GM23338 (cell line): Measurements from ENCODE around the gene OPN1LW. TPM values are rescaled to one million over a fixed set of nuclear protein-coding genes. Genes with fewer than 3 reads are reported as not detected.

Source experiments
- ATAC-seq: fragments of 200-7000 bp; cut with Tn5 transposase; 3 replicates; pipeline ENCODE4 v1.9.1; 2020
- DNase-seq: peaks from one replicate; pipeline ENCODE4 v3.0.0-alpha.2; 2015; ENCODE audit warnings: low spot score
- H2AFZ ChIP-seq: fragments of 200-600 bp; sonication (generic); 2 replicates; pipeline ENCODE4 v1.8.0; 2016; ENCODE audit warnings: antibody characterized with exemption, mild to moderate bottlenecking, moderate library complexity
- H3F3A ChIP-seq: fragments of 200-600 bp; sonication (generic); replicated peaks from 2 replicates; pipeline ENCODE4 v1.8.0; 2017; ENCODE audit warnings: antibody characterized with exemption, mixed run types, low read depth
- H3K27ac ChIP-seq: fragments of 200-600 bp; sonication (generic); 2 replicates; pipeline ENCODE4 v1.6.1; 2016; ENCODE audit warnings: low read depth
- H3K27me3 ChIP-seq: fragments of 200-600 bp; sonication (generic); 2 replicates; pipeline ENCODE4 v1.8.0; 2016; ENCODE audit warnings: mild to moderate bottlenecking, mixed run types, moderate library complexity; ENCODE audit not compliant: insufficient read depth
- H3K36me3 ChIP-seq: fragments of 200-600 bp; sonication (generic); 2 replicates; pipeline ENCODE4 v1.8.0; 2016; ENCODE audit warnings: mild to moderate bottlenecking; ENCODE audit not compliant: insufficient read depth
- H3K4me1 ChIP-seq: fragments of 200-600 bp; sonication (generic); 2 replicates; pipeline ENCODE4 v1.8.0; 2016; ENCODE audit warnings: mild to moderate bottlenecking, moderate library complexity; ENCODE audit not compliant: insufficient read depth
- H3K4me2 ChIP-seq: fragments of 200-600 bp; sonication (generic); 2 replicates; pipeline ENCODE4 v1.7.1; 2017; ENCODE audit warnings: mixed run types
- H3K4me3 ChIP-seq: fragments of 200-600 bp; sonication (generic); 2 replicates; pipeline ENCODE4 v1.6.1; 2016; ENCODE audit warnings: mixed run types
- H3K79me2 ChIP-seq: fragments of 200-600 bp; sonication (generic); replicated peaks from 2 replicates; pipeline ENCODE4 v1.8.0; 2017; ENCODE audit warnings: mild to moderate bottlenecking; ENCODE audit not compliant: insufficient read depth
- H3K9me2 ChIP-seq: fragments of 200-600 bp; sonication (generic); 2 replicates; pipeline ENCODE4 v1.8.0; 2017; ENCODE audit not compliant: insufficient read depth
- H4K20me1 ChIP-seq: fragments of 200-600 bp; sonication (generic); replicated peaks from 2 replicates; pipeline ENCODE4 v1.8.0; 2017; ENCODE audit warnings: mild to moderate bottlenecking; ENCODE audit not compliant: insufficient read depth
- H3K27ac Mint-ChIP-seq: 2 replicates; pipeline ENCODE4 v1.8.0; 2020; ENCODE audit warnings: inconsistent platforms, mild to moderate bottlenecking, moderate library complexity, mixed read lengths
- H3K27me3 Mint-ChIP-seq: 3 replicates; pipeline ENCODE4 v1.8.0; 2022; ENCODE audit warnings: low read depth, mild to moderate bottlenecking, moderate library complexity, mixed read lengths, inconsistent platforms; ENCODE audit not compliant: insufficient read depth, poor library complexity
- H3K36me3 Mint-ChIP-seq: 3 replicates; pipeline ENCODE4 v1.8.0; 2021; ENCODE audit warnings: low read depth, mild to moderate bottlenecking, inconsistent platforms, moderate library complexity, mixed read lengths
- H3K4me1 Mint-ChIP-seq: 3 replicates; pipeline ENCODE4 v1.8.0; 2020; ENCODE audit warnings: mild to moderate bottlenecking, inconsistent platforms, mixed read lengths
- H3K4me3 Mint-ChIP-seq: 3 replicates; pipeline ENCODE4 v1.8.0; 2021; ENCODE audit warnings: moderate library complexity, mild to moderate bottlenecking, inconsistent platforms, mixed read lengths
- H3K9me3 Mint-ChIP-seq: 3 replicates; pipeline ENCODE4 v1.8.0; 2020; ENCODE audit warnings: moderate library complexity, mild to moderate bottlenecking, inconsistent platforms, mixed read lengths
- CREB1 ChIP-seq: fragments of 250-450 bp; sonication (Bioruptor Pico); IDR thresholded peaks from 2 replicates; pipeline ENCODE4 v1.5.0; 2020; ENCODE audit warnings: low read depth, mild to moderate bottlenecking, moderate library complexity
- CTCF ChIP-seq, 2 experiments: fragments of 200-600 bp in 1 of 2; sonication (generic) in 1 of 2; conservative IDR thresholded peaks; 2 replicates each; pipeline versions ENCODE4 v1.5.1 to v1.6.1; 2016 to 2017; ENCODE audit warnings: antibody characterized with exemption in 2 of 2, low read depth in 2 of 2, mild to moderate bottlenecking in 2 of 2, moderate library complexity in 1 of 2
- ETS1 ChIP-seq: IDR thresholded peaks from 2 replicates; pipeline ENCODE4 v1.6.1; 2016; ENCODE audit warnings: antibody characterized with exemption
- EZH2 ChIP-seq: fragments of 200-600 bp; sonication (generic); IDR thresholded peaks from one replicate; pipeline ENCODE4 v1.8.0; 2017; ENCODE audit warnings: antibody characterized with exemption, mild to moderate bottlenecking, low read depth; ENCODE audit not compliant: unreplicated experiment
- EZH2phosphoT487 ChIP-seq: fragments of 200-600 bp; sonication (generic); IDR thresholded peaks from one replicate; pipeline ENCODE4 v1.8.1; 2018; ENCODE audit warnings: antibody characterized with exemption; ENCODE audit not compliant: unreplicated experiment
- JUNB ChIP-seq: IDR thresholded peaks from one replicate; pipeline ENCODE4 v1.6.1; 2016; ENCODE audit warnings: antibody characterized with exemption; ENCODE audit not compliant: unreplicated experiment
- NANOG ChIP-seq: IDR thresholded peaks from 2 replicates; pipeline ENCODE4 v1.6.1; 2016; ENCODE audit warnings: antibody characterized with exemption, borderline replicate concordance
- POLR2AphosphoS5 ChIP-seq: IDR thresholded peaks from 2 replicates; pipeline ENCODE4 v1.6.1; 2016; ENCODE audit warnings: antibody characterized with exemption, low read depth
- STAT1 ChIP-seq: IDR thresholded peaks from one replicate; pipeline ENCODE4 v1.6.1; 2016; ENCODE audit warnings: antibody characterized with exemption; ENCODE audit not compliant: unreplicated experiment
- ZNF114 ChIP-seq: fragments of 250-450 bp; sonication (Bioruptor Pico); IDR thresholded peaks from 2 replicates; pipeline ENCODE4 v1.5.0; 2020; ENCODE audit warnings: mild to moderate bottlenecking, moderate library complexity
- ZNF331 ChIP-seq: fragments of 250-450 bp; sonication (Bioruptor Pico); IDR thresholded peaks from 2 replicates; pipeline ENCODE4 v1.5.0; 2020; ENCODE audit warnings: low read depth, mild to moderate bottlenecking, moderate library complexity
- polyA plus RNA-seq: library from polyadenylated mRNA; unstranded; fragments of >200 nt; fragmentation: Nextera tagmentation; extraction: Ambion mirVana; gene quantifications from 2 replicates; pipeline ENCODE4 v1.2.1, GENCODE V29; 2016
- total RNA-seq: library from RNA; depleted of rRNA; stranded (reverse); fragments of >200 nt; shearing (Covaris generic); gene quantifications from 2 replicates; pipeline ENCODE4 v1.2.3, GENCODE V29; 2014
- TF ChIP-seq, protein P1 (sequence below): IDR thresholded peaks from one replicate; pipeline ENCODE4 v1.6.1; 2018; ENCODE audit warnings: antibody characterized with exemption; ENCODE audit not compliant: unreplicated experiment

Gene OPN1LW
- total and polyA plus RNA-seq, 2 experiments from 2014 or later, result not detected

DNA sequence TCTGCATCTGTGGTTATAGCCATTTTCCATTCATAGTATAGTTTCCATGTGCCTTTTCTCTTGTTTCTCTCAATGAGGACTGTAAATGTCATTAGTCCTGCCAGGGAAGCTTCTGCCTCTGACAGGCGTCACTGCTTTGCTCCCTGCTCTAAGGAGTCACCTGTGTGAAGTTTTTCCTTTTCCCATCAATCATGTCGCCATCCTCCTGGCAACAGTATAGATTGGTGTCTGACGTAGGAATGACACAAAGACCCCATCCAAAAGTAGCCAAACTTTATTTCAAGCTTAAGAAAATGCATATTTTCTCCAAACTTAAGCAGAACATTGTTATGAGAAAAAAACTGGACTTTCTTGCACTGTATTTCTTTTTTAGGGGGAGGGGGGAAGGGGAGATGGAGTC is 23.5 kb upstream of the OPN1LW start:
- no peak overlapping the region for H3K4me3 ChIP-seq
- Mint-ChIP-seq H3K27me3 (peaks cover 1% of the 10 kb centered on the region), H3K4me3 (no peak overlapping the region), H3K9me3 (no peaks in the 10 kb centered on the region; the same call in 2 of the 3 replicates), H3K27ac (no peak overlapping the region), H3K4me1 (peaks cover 4% of the 10 kb centered on the region; the same call in 2 of the 3 replicates), H3K36me3 (no peaks in the 10 kb centered on the region)
- no peak overlapping the region for H2AFZ ChIP-seq
- no peaks in the 10 kb centered on the region for H3K79me2 ChIP-seq
- H3K9me2 ChIP-seq, result no peaks in the 10 kb centered on the region
- ATAC-seq (no peak), DNase-seq (no peak)
- H3K4me2 ChIP-seq, result no peak overlapping the region
- no peaks in the 10 kb centered on the region for H3K27me3 ChIP-seq
- no peaks in the 10 kb centered on the region for H4K20me1 ChIP-seq
- TF ChIP-seq ZNF331, result no peak
- TF ChIP-seq STAT1, result no peak
- TF ChIP-seq EZH2, result no peak
- TF ChIP-seq, protein P1, sequence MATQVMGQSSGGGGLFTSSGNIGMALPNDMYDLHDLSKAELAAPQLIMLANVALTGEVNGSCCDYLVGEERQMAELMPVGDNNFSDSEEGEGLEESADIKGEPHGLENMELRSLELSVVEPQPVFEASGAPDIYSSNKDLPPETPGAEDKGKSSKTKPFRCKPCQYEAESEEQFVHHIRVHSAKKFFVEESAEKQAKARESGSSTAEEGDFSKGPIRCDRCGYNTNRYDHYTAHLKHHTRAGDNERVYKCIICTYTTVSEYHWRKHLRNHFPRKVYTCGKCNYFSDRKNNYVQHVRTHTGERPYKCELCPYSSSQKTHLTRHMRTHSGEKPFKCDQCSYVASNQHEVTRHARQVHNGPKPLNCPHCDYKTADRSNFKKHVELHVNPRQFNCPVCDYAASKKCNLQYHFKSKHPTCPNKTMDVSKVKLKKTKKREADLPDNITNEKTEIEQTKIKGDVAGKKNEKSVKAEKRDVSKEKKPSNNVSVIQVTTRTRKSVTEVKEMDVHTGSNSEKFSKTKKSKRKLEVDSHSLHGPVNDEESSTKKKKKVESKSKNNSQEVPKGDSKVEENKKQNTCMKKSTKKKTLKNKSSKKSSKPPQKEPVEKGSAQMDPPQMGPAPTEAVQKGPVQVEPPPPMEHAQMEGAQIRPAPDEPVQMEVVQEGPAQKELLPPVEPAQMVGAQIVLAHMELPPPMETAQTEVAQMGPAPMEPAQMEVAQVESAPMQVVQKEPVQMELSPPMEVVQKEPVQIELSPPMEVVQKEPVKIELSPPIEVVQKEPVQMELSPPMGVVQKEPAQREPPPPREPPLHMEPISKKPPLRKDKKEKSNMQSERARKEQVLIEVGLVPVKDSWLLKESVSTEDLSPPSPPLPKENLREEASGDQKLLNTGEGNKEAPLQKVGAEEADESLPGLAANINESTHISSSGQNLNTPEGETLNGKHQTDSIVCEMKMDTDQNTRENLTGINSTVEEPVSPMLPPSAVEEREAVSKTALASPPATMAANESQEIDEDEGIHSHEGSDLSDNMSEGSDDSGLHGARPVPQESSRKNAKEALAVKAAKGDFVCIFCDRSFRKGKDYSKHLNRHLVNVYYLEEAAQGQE, result no peak
- no peak for TF ChIP-seq ETS1
- no peaks in the 10 kb centered on the region for H3K36me3 ChIP-seq
- no peak overlapping the region for H3K27ac ChIP-seq
- no peaks in the 10 kb centered on the region for H3K4me1 ChIP-seq
- no peaks in the 10 kb centered on the region for H3F3A ChIP-seq

GRCh38 chrX:154121207-154121606 is 22.8 kb upstream of the OPN1LW start:
- no peaks in the 10 kb centered on the region for H3K36me3 Mint-ChIP-seq
- no peaks in the 10 kb centered on the region; the same call in 2 of the 3 replicates for H3K9me3 Mint-ChIP-seq
- H3K4me1 Mint-ChIP-seq, result peaks cover 3% of the 10 kb centered on the region; the same call in 1 of the 3 replicates
- H2AFZ ChIP-seq, result no peak overlapping the region
- peaks cover 3% of the 10 kb centered on the region for H3K27me3 Mint-ChIP-seq
- DNase-seq (no peak), ATAC-seq (no peak)
- no peaks in the 10 kb centered on the region for H3K4me1 ChIP-seq
- H3K79me2 ChIP-seq, result no peaks in the 10 kb centered on the region
- H4K20me1 ChIP-seq, result no peaks in the 10 kb centered on the region
- no peak overlapping the region for H3K4me3 Mint-ChIP-seq
- no peak overlapping the region for H3K4me3 ChIP-seq
- H3K4me2 ChIP-seq, result no peak overlapping the region
- no peak overlapping the region for H3K27ac ChIP-seq
- no peaks in the 10 kb centered on the region for H3F3A ChIP-seq
- H3K27ac Mint-ChIP-seq, result no peak overlapping the region
- H3K27me3 ChIP-seq, result no peaks in the 10 kb centered on the region
- no peaks in the 10 kb centered on the region for H3K9me2 ChIP-seq
- no peaks in the 10 kb centered on the region for H3K36me3 ChIP-seq
- TF ChIP-seq CTCF (conservative IDR thresholded peaks at IDR 0.05; ENCODE audit: low read depth in 2 of 2) (no peak), CREB1 (CRISPR knock-in tag) (no peak), NANOG (no peak), EZH2phosphoT487 (no peak), ETS1 (no peak), EZH2 (no peak), POLR2AphosphoS5 (no peak), JUNB (no peak), ZNF114 (no peak)
- TF ChIP-seq, protein P1, result no peak
